Measurements from ENCODE around the gene ZNF219. TPM values are rescaled to one million over a fixed set of nuclear protein-coding genes. Genes with fewer than 3 reads are reported as not detected.

ZNF219 gene
- total RNA-seq, 1 donor from 2014 or later: 11.0 TPM

GRCh38 chr14:21077672-21078071 is 20.8 kb downstream of the ZNF219 start:
- peaks cover 16% of the 10 kb centered on the region for H3K27me3 Mint-ChIP-seq (ENCODE audit: low read depth)
- no peak overlapping the region for H3K4me3 Mint-ChIP-seq (ENCODE audit: low read depth)
- no peaks in the 10 kb centered on the region for H3K9me3 Mint-ChIP-seq
- no peaks in the 10 kb centered on the region for H3K36me3 Mint-ChIP-seq (ENCODE audit: low read depth)
- no peak overlapping the region for H3K27ac Mint-ChIP-seq
- H3K4me1 Mint-ChIP-seq (ENCODE audit: low read depth): no peaks in the 10 kb centered on the region
- no peak for DNase-seq (ENCODE audit: low spot score)
- intact Hi-C loops (cut with micrococcal nuclease): no loop called here

- Mint-ChIP-seq H3K4me3 (ENCODE audit: low read depth) (no peak overlapping the region), H3K36me3 (ENCODE audit: low read depth) (no peaks in the 10 kb centered on the region), H3K4me1 (ENCODE audit: low read depth) (peaks cover 15% of the 10 kb centered on the region), H3K27ac (no peak overlapping the region), H3K27me3 (ENCODE audit: low read depth) (peaks cover 34% of the 10 kb centered on the region), H3K9me3 (no peaks in the 10 kb centered on the region)
- intact Hi-C loops (cut with micrococcal nuclease): no loop called here
- no peak for DNase-seq (ENCODE audit: low spot score)
Measured at GRCh38 chr14:21075719-21076437, 22.6 kb downstream of the ZNF219 start.

- no peak overlapping the region for H3K27ac Mint-ChIP-seq
- no peaks in the 10 kb centered on the region for H3K36me3 Mint-ChIP-seq (ENCODE audit: low read depth)
- DNase-seq (ENCODE audit: low spot score): no peak
- H3K9me3 Mint-ChIP-seq: no peaks in the 10 kb centered on the region
- peaks cover 43% of the 10 kb centered on the region for H3K27me3 Mint-ChIP-seq (ENCODE audit: low read depth)
- H3K4me3 Mint-ChIP-seq (ENCODE audit: low read depth): no peak overlapping the region
- peaks cover 18% of the 10 kb centered on the region for H3K4me1 Mint-ChIP-seq (ENCODE audit: low read depth)
- intact Hi-C loops (cut with micrococcal nuclease): no loop called here
Measured at GRCh38 chr14:21074398-21075272, 23.8 kb downstream of the ZNF219 start.

GRCh38 chr14:21073921-21074320 is 24.5 kb downstream of the ZNF219 start:
- Mint-ChIP-seq H3K27ac (no peak overlapping the region), H3K27me3 (ENCODE audit: low read depth) (peaks cover 47% of the 10 kb centered on the region), H3K4me3 (ENCODE audit: low read depth) (no peak overlapping the region), H3K36me3 (ENCODE audit: low read depth) (no peaks in the 10 kb centered on the region), H3K9me3 (no peaks in the 10 kb centered on the region), H3K4me1 (ENCODE audit: low read depth) (peaks cover 24% of the 10 kb centered on the region)
- no peak for DNase-seq (ENCODE audit: low spot score)
- intact Hi-C loops (cut with micrococcal nuclease): no loop called here

- H3K4me1 Mint-ChIP-seq (ENCODE audit: low read depth): peaks cover 30% of the 10 kb centered on the region
- intact Hi-C loops (cut with micrococcal nuclease): no loop called here
- H3K27ac Mint-ChIP-seq: no peak overlapping the region
- DNase-seq (ENCODE audit: low spot score): no peak
- no peaks in the 10 kb centered on the region for H3K36me3 Mint-ChIP-seq (ENCODE audit: low read depth)
- H3K9me3 Mint-ChIP-seq: no peaks in the 10 kb centered on the region
- peak overlapping the region; percentile 19 for H3K4me3 Mint-ChIP-seq (ENCODE audit: low read depth)
- peaks cover 55% of the 10 kb centered on the region for H3K27me3 Mint-ChIP-seq (ENCODE audit: low read depth)
Measured at GRCh38 chr14:21072781-21073339, 25.6 kb downstream of the ZNF219 start.

- H3K27me3 Mint-ChIP-seq (ENCODE audit: low read depth): peaks cover 61% of the 10 kb centered on the region
- no peaks in the 10 kb centered on the region for H3K36me3 Mint-ChIP-seq (ENCODE audit: low read depth)
- H3K27ac Mint-ChIP-seq: no peak overlapping the region
Measured at GRCh38 chr14:21072031-21072473, 26.4 kb downstream of the ZNF219 start.

GRCh38 chr14:21071225-21072030 is 27.0 kb downstream of the ZNF219 start:
- no peak overlapping the region for H3K27ac Mint-ChIP-seq
- no peaks in the 10 kb centered on the region for H3K36me3 Mint-ChIP-seq (ENCODE audit: low read depth)
- intact Hi-C loops (cut with micrococcal nuclease): no loop called here
- DNase-seq (ENCODE audit: low spot score): peak; percentile 24
- H3K4me3 Mint-ChIP-seq (ENCODE audit: low read depth): peak overlapping the region; percentile 72
- peaks cover 66% of the 10 kb centered on the region for H3K27me3 Mint-ChIP-seq (ENCODE audit: low read depth)
- no peaks in the 10 kb centered on the region for H3K9me3 Mint-ChIP-seq
- H3K4me1 Mint-ChIP-seq (ENCODE audit: low read depth): peaks cover 30% of the 10 kb centered on the region

More at GRCh38 chr14:21072031-21072473, 26.4 kb downstream of the ZNF219 start:
- intact Hi-C loops (cut with micrococcal nuclease): no loop called here
- Mint-ChIP-seq H3K4me3 (ENCODE audit: low read depth) (no peak overlapping the region), H3K9me3 (no peaks in the 10 kb centered on the region), H3K4me1 (ENCODE audit: low read depth) (peaks cover 30% of the 10 kb centered on the region)
- no peak for DNase-seq (ENCODE audit: low spot score)

GRCh38 chr14:21070610-21071224 is 27.7 kb downstream of the ZNF219 start:
- intact Hi-C loops (cut with micrococcal nuclease): no loop called here
- peaks cover 30% of the 10 kb centered on the region for H3K4me1 Mint-ChIP-seq (ENCODE audit: low read depth)
- DNase-seq (ENCODE audit: low spot score): no peak
- H3K27me3 Mint-ChIP-seq (ENCODE audit: low read depth): peaks cover 71% of the 10 kb centered on the region
- H3K27ac Mint-ChIP-seq: no peak overlapping the region
- peak overlapping the region; percentile 72 for H3K4me3 Mint-ChIP-seq (ENCODE audit: low read depth)
- H3K36me3 Mint-ChIP-seq (ENCODE audit: low read depth): no peaks in the 10 kb centered on the region
- H3K9me3 Mint-ChIP-seq: no peaks in the 10 kb centered on the region

GRCh38 chr14:21070083-21070609 is 28.3 kb downstream of the ZNF219 start, which contains the start of gene ARHGEF40:
ARHGEF40 (plus strand) TSS chr14:21070304; CDS start chr14:21070397, 93 bp downstream.
- no peak for DNase-seq (ENCODE audit: low spot score)
- Mint-ChIP-seq H3K9me3 (no peaks in the 10 kb centered on the region), H3K27me3 (ENCODE audit: low read depth) (peaks cover 76% of the 10 kb centered on the region), H3K27ac (no peak within 1 kb of the TSS), H3K4me1 (ENCODE audit: low read depth) (peaks cover 30% of the 10 kb centered on the region), H3K36me3 (ENCODE audit: low read depth) (no peaks in the 10 kb centered on the region), H3K4me3 (ENCODE audit: low read depth) (peak within 1 kb of the TSS; percentile 72)
- intact Hi-C loops (cut with micrococcal nuclease): no loop called here

GRCh38 chr14:21069388-21070082 is 28.9 kb downstream of the ZNF219 start:
- Mint-ChIP-seq H3K36me3 (ENCODE audit: low read depth) (no peaks in the 10 kb centered on the region), H3K4me3 (ENCODE audit: low read depth) (peak overlapping the region; percentile 64), H3K27me3 (ENCODE audit: low read depth) (peaks cover 78% of the 10 kb centered on the region), H3K27ac (no peak overlapping the region), H3K9me3 (no peaks in the 10 kb centered on the region), H3K4me1 (ENCODE audit: low read depth) (peaks cover 30% of the 10 kb centered on the region)
- DNase-seq (ENCODE audit: low spot score): no peak
- intact Hi-C loops (cut with micrococcal nuclease): loop anchor here (2.0 kb wide), 1 partner anchor 37 kb away; no protein-coding TSS in a partner anchor
